ENCODE data around the gene GSC. TPM values are rescaled to one million over a fixed set of nuclear protein-coding genes. Genes with fewer than 3 reads are reported as not detected.
A peak's percentile ranks its signal among the peaks of the same experiment; 100 is the strongest.

Gene GSC
- total and polyA plus RNA-seq, 2 of the 4 experiments (the other 2 are of a cell fraction): not detected

DNA sequence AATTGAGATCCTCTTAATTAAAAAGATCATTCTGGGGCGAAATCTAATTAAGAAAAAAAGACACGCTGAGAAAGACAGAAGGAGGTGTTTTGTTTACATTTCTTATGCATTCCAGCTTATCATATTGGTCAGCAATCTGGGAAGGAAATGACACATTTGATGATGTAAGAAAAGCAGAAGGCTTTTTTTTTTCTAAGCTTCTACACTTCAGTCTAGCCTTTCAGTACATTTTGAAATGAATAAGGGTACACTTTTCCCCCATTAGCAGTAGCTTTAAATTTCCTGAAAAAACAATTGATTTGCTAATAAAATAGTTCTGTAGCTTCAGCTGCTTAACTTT, 5.9 kb upstream of the GSC start:
- ChIA-PET POLR2A (ENCODE audit: unreplicated experiment) (no interaction called here), CTCF (no interaction called here)
- Histone ChIP-seq H4K20me1 (ENCODE audit: insufficient read depth, low read length) (no peaks in the 10 kb centered on the region), H4K91ac (ENCODE audit: insufficient read depth, low read depth, low read length) (no peak overlapping the region), H3K23ac (ENCODE audit: low read depth, low read length) (no peak overlapping the region), H3K36me3 (ENCODE audit: control insufficient read depth, insufficient read depth, low read length) (no peaks in the 10 kb centered on the region), H2BK5ac (ENCODE audit: low read depth, low read length, poor library complexity, severe bottlenecking) (no peak overlapping the region), H3K4me1 (ENCODE audit: control insufficient read depth, insufficient read depth, low read length) (no peaks in the 10 kb centered on the region), H3K4me2 (ENCODE audit: low read depth, low read length) (no peak overlapping the region), H3K27ac (ENCODE audit: insufficient read depth, low read length) (no peak overlapping the region), H3K4ac (ENCODE audit: low read depth, low read length) (no peak overlapping the region), H3K18ac (ENCODE audit: low read depth, low read length) (no peak overlapping the region), H3K14ac (replicated peaks; ENCODE audit: low read depth, low read length) (no peak overlapping the region), H2BK15ac (ENCODE audit: low read depth, low read length) (no peak overlapping the region), H2AK5ac (ENCODE audit: low read depth, low read length) (no peak overlapping the region), H3K56ac (ENCODE audit: extremely low read depth, insufficient read depth, low read length) (no peak overlapping the region), H2AK9ac (replicated peaks; ENCODE audit: low read depth, low read length, poor library complexity) (no peak overlapping the region), H2AFZ (replicated peaks; ENCODE audit: low read length, poor library complexity) (no peak overlapping the region), H3K79me1 (ENCODE audit: low read depth in 1 of 2, low read length in 2 of 2) (no peaks in the 10 kb centered on the region), H4K5ac (ENCODE audit: low read depth, low read length) (no peak overlapping the region), H3K27me3 (ENCODE audit: control insufficient read depth, insufficient read depth, low read length) (peaks cover 42% of the 10 kb centered on the region), H2BK120ac (ENCODE audit: low read depth, low read length) (no peak overlapping the region), H3K9ac (ENCODE audit: low read depth, low read length) (no peak overlapping the region), H3K9me1 (ENCODE audit: insufficient read depth, low read length) (no peaks in the 10 kb centered on the region), H4K8ac (ENCODE audit: low read depth in 2 of 2, low read length in 2 of 2) (no peak overlapping the region), H3K4me3 (ENCODE audit: insufficient read depth, low read depth, low read length) (no peak overlapping the region), H2BK20ac (ENCODE audit: low read depth, low read length) (no peak overlapping the region), H3K9me3 (ENCODE audit: control insufficient read depth, insufficient read depth, low read length) (peaks cover 9% of the 10 kb centered on the region; the same call in 1 of the 2 replicates)
- DNase-seq (peak; percentile 13), ATAC-seq (ENCODE audit: low read depth) (no peak)
- intact Hi-C loops (cut with micrococcal nuclease): no loop called here
- in situ Hi-C loops (cut with MboI; ENCODE audit: low sequenced_read_pairs): no loop called here
- no CpG with 5 or more reads among the region's 2 CpGs for WGBS, 2 experiments (ENCODE audit: extremely low coverage in 2 of 2, insufficient read length in 1 of 2)
- dilution Hi-C loops (cut with HindIII; ENCODE audit: low sequenced_read_pairs, unreplicated experiment): no loop called here
- TF ChIP-seq, protein P1, sequence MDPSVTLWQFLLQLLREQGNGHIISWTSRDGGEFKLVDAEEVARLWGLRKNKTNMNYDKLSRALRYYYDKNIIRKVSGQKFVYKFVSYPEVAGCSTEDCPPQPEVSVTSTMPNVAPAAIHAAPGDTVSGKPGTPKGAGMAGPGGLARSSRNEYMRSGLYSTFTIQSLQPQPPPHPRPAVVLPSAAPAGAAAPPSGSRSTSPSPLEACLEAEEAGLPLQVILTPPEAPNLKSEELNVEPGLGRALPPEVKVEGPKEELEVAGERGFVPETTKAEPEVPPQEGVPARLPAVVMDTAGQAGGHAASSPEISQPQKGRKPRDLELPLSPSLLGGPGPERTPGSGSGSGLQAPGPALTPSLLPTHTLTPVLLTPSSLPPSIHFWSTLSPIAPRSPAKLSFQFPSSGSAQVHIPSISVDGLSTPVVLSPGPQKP (IDR thresholded peaks at IDR 0.05; ENCODE audit: borderline replicate concordance, low read depth, low read length): no peak
- no peak for TF ChIP-seq MAZ (IDR thresholded peaks at IDR 0.05; ENCODE audit: borderline replicate concordance, low read depth, low read length)
- no peak for TF ChIP-seq RAD21 (IDR thresholded peaks at IDR 0.05; ENCODE audit: low read length)
- TF ChIP-seq BHLHE40 (IDR thresholded peaks at IDR 0.05; ENCODE audit: low read depth, low read length): no peak
- no peak for TF ChIP-seq MXI1 (IDR thresholded peaks at IDR 0.05; ENCODE audit: borderline replicate concordance, low read depth, low read length)
- TF ChIP-seq, protein P2, sequence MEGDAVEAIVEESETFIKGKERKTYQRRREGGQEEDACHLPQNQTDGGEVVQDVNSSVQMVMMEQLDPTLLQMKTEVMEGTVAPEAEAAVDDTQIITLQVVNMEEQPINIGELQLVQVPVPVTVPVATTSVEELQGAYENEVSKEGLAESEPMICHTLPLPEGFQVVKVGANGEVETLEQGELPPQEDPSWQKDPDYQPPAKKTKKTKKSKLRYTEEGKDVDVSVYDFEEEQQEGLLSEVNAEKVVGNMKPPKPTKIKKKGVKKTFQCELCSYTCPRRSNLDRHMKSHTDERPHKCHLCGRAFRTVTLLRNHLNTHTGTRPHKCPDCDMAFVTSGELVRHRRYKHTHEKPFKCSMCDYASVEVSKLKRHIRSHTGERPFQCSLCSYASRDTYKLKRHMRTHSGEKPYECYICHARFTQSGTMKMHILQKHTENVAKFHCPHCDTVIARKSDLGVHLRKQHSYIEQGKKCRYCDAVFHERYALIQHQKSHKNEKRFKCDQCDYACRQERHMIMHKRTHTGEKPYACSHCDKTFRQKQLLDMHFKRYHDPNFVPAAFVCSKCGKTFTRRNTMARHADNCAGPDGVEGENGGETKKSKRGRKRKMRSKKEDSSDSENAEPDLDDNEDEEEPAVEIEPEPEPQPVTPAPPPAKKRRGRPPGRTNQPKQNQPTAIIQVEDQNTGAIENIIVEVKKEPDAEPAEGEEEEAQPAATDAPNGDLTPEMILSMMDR (conservative IDR thresholded peaks at IDR 0.05; ENCODE audit: low read depth, low read length): no peak
- no peak for TF ChIP-seq RCOR1 (IDR thresholded peaks at IDR 0.05; ENCODE audit: insufficient replicate concordance, low read length)
- TF ChIP-seq MAFK (IDR thresholded peaks at IDR 0.05; ENCODE audit: low read depth, low read length): no peak
- no peak for TF ChIP-seq RFX5 (IDR thresholded peaks at IDR 0.05; ENCODE audit: low read depth, low read length)
- TF ChIP-seq CHD1 (IDR thresholded peaks at IDR 0.05; ENCODE audit: low read depth, low read length): no peak
- TF ChIP-seq SMC3 (IDR thresholded peaks at IDR 0.05; ENCODE audit: low read depth, low read length): no peak
- TF ChIP-seq POLR2A (IDR thresholded peaks at IDR 0.05; ENCODE audit: low read depth, low read length): no peak
- TF ChIP-seq, protein P3, sequence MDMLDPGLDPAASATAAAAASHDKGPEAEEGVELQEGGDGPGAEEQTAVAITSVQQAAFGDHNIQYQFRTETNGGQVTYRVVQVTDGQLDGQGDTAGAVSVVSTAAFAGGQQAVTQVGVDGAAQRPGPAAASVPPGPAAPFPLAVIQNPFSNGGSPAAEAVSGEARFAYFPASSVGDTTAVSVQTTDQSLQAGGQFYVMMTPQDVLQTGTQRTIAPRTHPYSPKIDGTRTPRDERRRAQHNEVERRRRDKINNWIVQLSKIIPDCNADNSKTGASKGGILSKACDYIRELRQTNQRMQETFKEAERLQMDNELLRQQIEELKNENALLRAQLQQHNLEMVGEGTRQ (IDR thresholded peaks at IDR 0.05; ENCODE audit: low read depth, low read length): no peak
- TF ChIP-seq CEBPB (IDR thresholded peaks at IDR 0.05; ENCODE audit: low read depth, low read length): no peak
- no peak for TF ChIP-seq FOS (IDR thresholded peaks at IDR 0.05; ENCODE audit: low read depth, low read length)
- TF ChIP-seq NFE2L2 (IDR thresholded peaks at IDR 0.05; ENCODE audit: low read depth, low read length): no peak
- no TSS peak for BruUV-seq (replicated peaks)

All from IMR-90 (cell line).